Measurements from ENCODE around the gene TMEM191C. TPM values are rescaled to one million over a fixed set of nuclear protein-coding genes. Genes with fewer than 3 reads are reported as not detected.
A peak's percentile ranks its signal among the peaks of the same experiment; 100 is the strongest.
"Not testable (repeated sequence)": the region's sequence is repeated elsewhere in the genome, so short reads cannot be mapped to it uniquely, and the experiment has no call there.

TMEM191C gene
- 1.7 TPM for polyA plus RNA-seq (2013, experiment 1 of 2)
- polyA plus RNA-seq (2013, experiment 2 of 2) = 1.4 TPM

DNA sequence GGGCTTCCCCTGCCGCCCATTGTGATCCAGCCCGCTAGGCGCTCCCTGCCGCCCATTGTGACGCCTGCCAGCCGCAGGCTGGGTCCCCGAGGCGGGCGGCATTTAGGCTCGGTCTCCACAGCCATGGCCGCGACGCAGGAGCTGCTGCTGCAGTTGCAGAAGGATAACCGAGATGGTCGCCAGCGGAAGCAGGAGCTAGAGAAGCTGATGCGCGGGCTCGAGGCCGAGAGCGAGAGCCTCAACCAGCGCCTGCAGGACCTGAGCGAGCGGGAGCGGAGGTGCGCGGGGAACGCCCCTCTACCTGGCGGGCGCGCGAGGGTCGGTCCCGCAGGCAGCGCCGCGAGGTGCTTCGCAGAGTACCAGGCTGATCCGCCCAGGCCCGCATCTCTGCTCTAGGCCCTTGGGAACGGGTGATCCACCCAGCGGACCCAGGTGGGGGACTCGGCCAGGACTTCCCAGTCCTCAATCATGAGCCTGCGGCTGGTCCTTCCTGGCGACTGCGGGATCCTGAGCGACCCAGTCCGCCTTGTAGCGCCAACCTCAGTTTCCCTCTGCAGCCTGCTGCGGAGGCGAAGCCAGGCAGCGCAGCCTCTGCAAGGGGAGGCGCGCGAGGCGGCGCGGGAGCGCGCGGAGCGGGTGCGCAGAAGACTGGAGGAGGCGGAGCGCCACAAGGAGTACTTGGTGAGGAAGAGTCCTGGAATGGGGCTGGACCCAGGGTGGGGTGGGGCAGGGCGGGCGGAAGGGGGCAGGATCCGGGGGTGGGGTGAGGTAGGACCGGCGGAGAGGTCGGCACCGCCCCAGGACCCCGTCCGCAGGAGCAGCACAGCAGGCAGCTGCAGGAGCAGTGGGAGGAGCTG is at the start of gene TMEM191C:
TSS of gene TMEM191C (plus strand) at position 51 of the 857 bp plus-strand sequence. CDS start at position 124, 73 bp downstream.
- H3K4me1 ChIP-seq (ENCODE audit: insufficient read depth, low read length); H3K36me3 ChIP-seq (ENCODE audit: insufficient read depth, low read length); H3K27me3 ChIP-seq (ENCODE audit: insufficient read depth, low read length); H3K9ac ChIP-seq (ENCODE audit: low read depth, low read length); H3K9me3 ChIP-seq (ENCODE audit: insufficient read depth, low read depth, low read length): not testable (repeated sequence)
- peak within 1 kb of the TSS; percentile 44 for H3K4me3 ChIP-seq (ENCODE audit: low read length)
- no CpG with 5 or more reads among the region's 74 CpGs for WGBS
- H3K27ac ChIP-seq (ENCODE audit: low read depth, low read length) = peak within 1 kb of the TSS; percentile 64; the same call in 1 of the 2 replicates

GRCh38 chr22:21417853-21418252 is 49.3 kb upstream of the TMEM191C start:
- H3K36me3 ChIP-seq (ENCODE audit: insufficient read depth, low read length); H3K9me3 ChIP-seq (ENCODE audit: insufficient read depth, low read depth, low read length); H3K9ac ChIP-seq (ENCODE audit: low read depth, low read length); H3K27me3 ChIP-seq (ENCODE audit: insufficient read depth, low read length); H3K27ac ChIP-seq (ENCODE audit: low read depth, low read length); H3K4me1 ChIP-seq (ENCODE audit: insufficient read depth, low read length): not testable (repeated sequence)
- WGBS = 0% methylated on average over 12 of the region's 33 CpGs
- H3K4me3 ChIP-seq (ENCODE audit: low read length) = peak overlapping the region; percentile 50

DNA sequence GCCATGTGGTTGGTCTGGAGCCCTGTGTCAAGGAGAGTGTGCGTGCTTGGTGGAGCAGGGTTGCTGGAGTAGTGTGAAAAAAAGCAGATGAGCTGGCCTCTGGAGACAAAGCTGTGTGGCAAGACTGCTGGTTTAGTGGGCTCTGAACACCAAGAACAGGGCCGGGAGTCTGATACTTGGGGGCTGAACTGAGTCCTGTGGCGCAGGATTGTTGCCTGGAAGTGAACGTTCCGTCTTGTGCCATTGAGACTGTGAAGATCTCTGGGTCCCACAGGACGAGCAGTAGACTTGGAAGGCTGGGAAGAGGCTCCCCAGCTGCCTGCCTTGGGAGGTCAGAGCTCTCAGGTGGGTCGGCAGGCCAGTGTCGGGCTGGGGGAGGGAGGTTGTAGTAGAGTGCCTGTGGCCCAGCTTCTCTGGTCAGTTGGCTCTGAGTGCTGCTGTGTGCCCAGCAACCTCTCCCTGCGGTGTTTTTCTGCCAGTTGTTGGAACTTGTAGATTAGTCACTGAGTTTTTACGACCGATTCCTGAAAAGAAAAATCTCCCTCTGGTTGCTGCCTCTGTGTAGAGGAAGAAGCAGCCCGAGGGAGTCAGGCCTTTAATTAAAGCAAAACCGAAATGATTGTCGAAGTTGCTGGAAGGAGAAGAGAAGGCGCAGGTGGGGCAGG is 48.1 kb upstream of the TMEM191C start:
- not testable (repeated sequence) for H3K27ac ChIP-seq (ENCODE audit: low read depth, low read length); H3K36me3 ChIP-seq (ENCODE audit: insufficient read depth, low read length); H3K9me3 ChIP-seq (ENCODE audit: insufficient read depth, low read depth, low read length); H3K4me3 ChIP-seq (ENCODE audit: low read length); H3K27me3 ChIP-seq (ENCODE audit: insufficient read depth, low read length); H3K9ac ChIP-seq (ENCODE audit: low read depth, low read length); H3K4me1 ChIP-seq (ENCODE audit: insufficient read depth, low read length)
- 54% methylated on average over 4 of the region's 15 CpGs for WGBS

GRCh38 chr22:21420180-21420763 is 46.9 kb upstream of the TMEM191C start:
- 0 out of 2 replicates have a peak overlapping the region, but pooled peaks have one; percentile 18 for H3K4me3 ChIP-seq (ENCODE audit: low read length)
- not testable (repeated sequence) for H3K36me3 ChIP-seq (ENCODE audit: insufficient read depth, low read length); H3K4me1 ChIP-seq (ENCODE audit: insufficient read depth, low read length); H3K9me3 ChIP-seq (ENCODE audit: insufficient read depth, low read depth, low read length); H3K9ac ChIP-seq (ENCODE audit: low read depth, low read length); H3K27ac ChIP-seq (ENCODE audit: low read depth, low read length); H3K27me3 ChIP-seq (ENCODE audit: insufficient read depth, low read length)
- whole genome bisulfite sequencing = 1% methylated on average over 5 of the region's 19 CpGs

GRCh38 chr22:21424084-21424709 is 43.0 kb upstream of the TMEM191C start:
- H3K4me3 ChIP-seq (ENCODE audit: low read length); H3K27ac ChIP-seq (ENCODE audit: low read depth, low read length); H3K4me1 ChIP-seq (ENCODE audit: insufficient read depth, low read length); H3K27me3 ChIP-seq (ENCODE audit: insufficient read depth, low read length); H3K36me3 ChIP-seq (ENCODE audit: insufficient read depth, low read length); H3K9me3 ChIP-seq (ENCODE audit: insufficient read depth, low read depth, low read length); H3K9ac ChIP-seq (ENCODE audit: low read depth, low read length): not testable (repeated sequence)
- WGBS = no CpG with 5 or more reads among the region's 12 CpGs

GRCh38 chr22:21434378-21435233 is 32.6 kb upstream of the TMEM191C start:
- not testable (repeated sequence) for H3K9ac ChIP-seq (ENCODE audit: low read depth, low read length); H3K27me3 ChIP-seq (ENCODE audit: insufficient read depth, low read length); H3K9me3 ChIP-seq (ENCODE audit: insufficient read depth, low read depth, low read length); H3K36me3 ChIP-seq (ENCODE audit: insufficient read depth, low read length); H3K4me3 ChIP-seq (ENCODE audit: low read length); H3K4me1 ChIP-seq (ENCODE audit: insufficient read depth, low read length); H3K27ac ChIP-seq (ENCODE audit: low read depth, low read length)
- WGBS = no CpG with 5 or more reads among the region's 15 CpGs

GRCh38 chr22:21435998-21436810 is 31.0 kb upstream of the TMEM191C start:
- H3K36me3 ChIP-seq (ENCODE audit: insufficient read depth, low read length); H3K27me3 ChIP-seq (ENCODE audit: insufficient read depth, low read length); H3K9ac ChIP-seq (ENCODE audit: low read depth, low read length); H3K4me1 ChIP-seq (ENCODE audit: insufficient read depth, low read length); H3K9me3 ChIP-seq (ENCODE audit: insufficient read depth, low read depth, low read length); H3K27ac ChIP-seq (ENCODE audit: low read depth, low read length); H3K4me3 ChIP-seq (ENCODE audit: low read length): not testable (repeated sequence)
- 94% methylated on average over 2 of the region's 12 CpGs for WGBS

GRCh38 chr22:21438013-21438412 is 29.2 kb upstream of the TMEM191C start:
- WGBS = 100% methylated on average over 2 of the region's 6 CpGs
- H3K27me3 ChIP-seq (ENCODE audit: insufficient read depth, low read length); H3K4me3 ChIP-seq (ENCODE audit: low read length); H3K27ac ChIP-seq (ENCODE audit: low read depth, low read length); H3K4me1 ChIP-seq (ENCODE audit: insufficient read depth, low read length); H3K36me3 ChIP-seq (ENCODE audit: insufficient read depth, low read length); H3K9me3 ChIP-seq (ENCODE audit: insufficient read depth, low read depth, low read length); H3K9ac ChIP-seq (ENCODE audit: low read depth, low read length): not testable (repeated sequence)

GRCh38 chr22:21440018-21440636 is 27.1 kb upstream of the TMEM191C start:
- H3K9ac ChIP-seq (ENCODE audit: low read depth, low read length); H3K27me3 ChIP-seq (ENCODE audit: insufficient read depth, low read length); H3K4me1 ChIP-seq (ENCODE audit: insufficient read depth, low read length); H3K27ac ChIP-seq (ENCODE audit: low read depth, low read length); H3K36me3 ChIP-seq (ENCODE audit: insufficient read depth, low read length); H3K4me3 ChIP-seq (ENCODE audit: low read length); H3K9me3 ChIP-seq (ENCODE audit: insufficient read depth, low read depth, low read length): not testable (repeated sequence)
- WGBS = no CpG with 5 or more reads among the region's 10 CpGs

- no CpG with 5 or more reads among the region's 16 CpGs for WGBS
- not testable (repeated sequence) for H3K9ac ChIP-seq (ENCODE audit: low read depth, low read length); H3K27me3 ChIP-seq (ENCODE audit: insufficient read depth, low read length); H3K36me3 ChIP-seq (ENCODE audit: insufficient read depth, low read length); H3K27ac ChIP-seq (ENCODE audit: low read depth, low read length); H3K4me1 ChIP-seq (ENCODE audit: insufficient read depth, low read length); H3K9me3 ChIP-seq (ENCODE audit: insufficient read depth, low read depth, low read length); H3K4me3 ChIP-seq (ENCODE audit: low read length)
Measured at GRCh38 chr22:21440676-21441075, 26.5 kb upstream of the TMEM191C start.

Measured in HUES64 (cell line).